HCT116 (cell line): ENCODE measurements around the gene ACVRL1. TPM values are rescaled to one million over a fixed set of nuclear protein-coding genes. Genes with fewer than 3 reads are reported as not detected.

Experiments
- ATAC-seq: fragments of 200-7000 bp; cut with Tn5 transposase; 2 replicates; pipeline ENCODE4 v1.9.1; 2020; ENCODE audit warnings: mild to moderate bottlenecking, moderate library complexity
- BruUV-seq: library from RNA; stranded (reverse); fragments of 400-500 nt; replicated peaks from 2 replicates; lab custom pipeline; 2021; lab: Mats Ljungman, UMichigan
- CTCF ChIA-PET: fragments of 300-600 bp; sonication (Branson Sonifier 250); formaldehyde crosslinking; loops from one replicate; lab custom pipeline; 2021; ENCODE audit warnings: antibody characterized with exemption; lab: Charles Lee
- POLR2A ChIA-PET: fragments of 300-600, 350-600 bp; sonication (Branson Sonifier 250); formaldehyde crosslinking; loops from one replicate; lab custom pipeline; 2021; ENCODE audit warnings: antibody characterized with exemption; lab: Charles Lee
- RAD21 ChIA-PET, 2 experiments: fragments of 300-600 bp; sonication (Branson Sonifier 250); formaldehyde crosslinking; loops; one replicate each; lab custom pipeline; 2023; ENCODE audit warnings: low total read pairs in 2 of 2; ENCODE audit not compliant: uncharacterized antibody in 2 of 2, unreplicated experiment in 2 of 2, low non-redundant PET in 1 of 2; lab: Charles Lee
- DNase-seq: peaks from one replicate; pipeline ENCODE4 v3.0.0-alpha.2; 2010; ENCODE audit warnings: low read depth, low spot score
- H2AFZ ChIP-seq: fragments of 200-600 bp; shearing (Covaris generic), sonication (generic); 2 replicates; pipeline ENCODE4 v1.6.1; 2017; ENCODE audit warnings: low read depth, mixed run types, mixed read lengths, antibody characterized with exemption, low read length; ENCODE audit not compliant: poor library complexity, severe bottlenecking
- H3K27ac ChIP-seq: 2 replicates; pipeline ENCODE4 v1.5.1; 2012; ENCODE audit warnings: low read depth, low read length
- H3K27me3 ChIP-seq: fragments of 200-600 bp; sonication (generic); 2 replicates; pipeline ENCODE4 v1.6.1; 2016; ENCODE audit warnings: mixed run types, low read length, mixed read lengths; ENCODE audit not compliant: insufficient read depth
- H3K36me3 ChIP-seq, 2 experiments: fragments of 200-500 bp in 1 of 2; fragments of 200-600 bp in 1 of 2; sonication (Bioruptor generic) in 1 of 2; sonication (generic) in 1 of 2; 2 replicates each; pipeline versions ENCODE4 v1.5.1 to v1.6.1; 2014 to 2016; ENCODE audit warnings: low read length in 2 of 2, inconsistent platforms in 1 of 2, mixed read lengths in 1 of 2, mixed run types in 1 of 2; ENCODE audit not compliant: insufficient read depth in 2 of 2, control insufficient read depth in 1 of 2
- H3K4me1 ChIP-seq, 2 experiments: fragments of 200-600 bp in 1 of 2; sonication (generic) in 1 of 2; 2 replicates each; pipeline versions ENCODE4 v1.5.1 to v1.6.1; 2012 to 2017; ENCODE audit warnings: low read length in 2 of 2, inconsistent platforms in 1 of 2, mild to moderate bottlenecking in 1 of 2, mixed read lengths in 1 of 2, mixed run types in 1 of 2, moderate library complexity in 1 of 2; ENCODE audit not compliant: insufficient read depth in 2 of 2, control insufficient read depth in 1 of 2
- H3K4me2 ChIP-seq: fragments of 200-600 bp; sonication (generic); 2 replicates; pipeline ENCODE4 v1.6.1; 2017; ENCODE audit warnings: mixed run types, low read length, mixed read lengths
- H3K4me3 ChIP-seq, 2 experiments: fragments of 200-600 bp in 1 of 2; sonication (generic) in 1 of 2; replicated peaks in 1 of 2; 2 replicates each; pipeline ENCODE4 v1.5.1; 2011 to 2016; ENCODE audit warnings: low read length in 2 of 2, control low read depth in 1 of 2, low read depth in 1 of 2, mild to moderate bottlenecking in 1 of 2, mixed read lengths in 1 of 2, mixed run types in 1 of 2
- H3K79me2 ChIP-seq: fragments of 200-600 bp; sonication (generic); 2 replicates; pipeline ENCODE4 v1.6.1; 2017; ENCODE audit warnings: mild to moderate bottlenecking, mixed run types, low read length, moderate library complexity, mixed read lengths; ENCODE audit not compliant: insufficient read depth
- H3K9ac ChIP-seq: fragments of 200-600 bp; sonication (generic); 2 replicates; pipeline ENCODE4 v1.6.1; 2016; ENCODE audit warnings: low read length, mixed read lengths
- H3K9me2 ChIP-seq: fragments of 200-600 bp; sonication (generic), shearing (Covaris generic); 2 replicates; pipeline ENCODE4 v1.6.1; 2017; ENCODE audit warnings: mixed run types, mild to moderate bottlenecking, moderate library complexity; ENCODE audit not compliant: insufficient read depth
- H3K9me3 ChIP-seq, 2 experiments: fragments of 200-500 bp in 1 of 2; fragments of 200-600 bp in 1 of 2; sonication (Bioruptor generic) in 1 of 2; sonication (generic) in 1 of 2; 2 replicates each; pipeline ENCODE4 v1.6.1; 2014 to 2017; ENCODE audit warnings: low read length in 2 of 2, mixed read lengths in 2 of 2, inconsistent platforms in 1 of 2, low read depth in 1 of 2, mild to moderate bottlenecking in 1 of 2, mixed run types in 1 of 2, moderate library complexity in 1 of 2; ENCODE audit not compliant: control insufficient read depth in 1 of 2, insufficient read depth in 1 of 2
- H4K20me1 ChIP-seq: fragments of 200-600 bp; sonication (generic), shearing (Covaris generic); 2 replicates; pipeline ENCODE4 v1.6.1; 2017; ENCODE audit warnings: mixed run types, mild to moderate bottlenecking, moderate library complexity; ENCODE audit not compliant: insufficient read depth
- CBX3 ChIP-seq: IDR thresholded peaks from 2 replicates; pipeline ENCODE4 v1.6.1; 2012; ENCODE audit warnings: low read depth
- CEBPB ChIP-seq: IDR thresholded peaks from 2 replicates; pipeline ENCODE4 v1.6.1; 2012; ENCODE audit warnings: low read depth
- EGR1 ChIP-seq: IDR thresholded peaks from 2 replicates; pipeline ENCODE4 v1.6.1; 2012; ENCODE audit warnings: low read depth
- EZH2phosphoT487 ChIP-seq: fragments of 200-600 bp; IDR thresholded peaks from 2 replicates; pipeline ENCODE4 v1.6.1; 2018; ENCODE audit warnings: antibody characterized with exemption, borderline replicate concordance
- JUND ChIP-seq: IDR thresholded peaks from 2 replicates; pipeline ENCODE4 v1.6.1; 2012
- MAX ChIP-seq: IDR thresholded peaks from 2 replicates; pipeline ENCODE4 v1.6.1; 2012
- POLR2AphosphoS5 ChIP-seq: IDR thresholded peaks from 2 replicates; pipeline ENCODE4 v1.6.1; 2011; ENCODE audit warnings: mild to moderate bottlenecking, low read depth, low read length, moderate library complexity
- SP1 ChIP-seq: IDR thresholded peaks from 2 replicates; pipeline ENCODE4 v1.6.1; 2012; ENCODE audit warnings: low read depth
- SRF ChIP-seq: IDR thresholded peaks from 2 replicates; pipeline ENCODE4 v1.6.1; 2012; ENCODE audit warnings: low read depth
- YY1 ChIP-seq: IDR thresholded peaks from 2 replicates; pipeline ENCODE4 v1.6.1; 2011; ENCODE audit warnings: low read length, low read depth, moderate library complexity, mild to moderate bottlenecking; ENCODE audit not compliant: insufficient replicate concordance; ENCODE audit errors: extremely low read depth
- ZBTB33 ChIP-seq: IDR thresholded peaks from 2 replicates; pipeline ENCODE4 v1.6.1; 2011; ENCODE audit warnings: mild to moderate bottlenecking, low read length, moderate library complexity; ENCODE audit not compliant: insufficient replicate concordance; ENCODE audit errors: extremely low read depth
- ZNF274 ChIP-seq: fragments of 200-500 bp; sonication (Bioruptor generic); IDR thresholded peaks from 2 replicates; pipeline ENCODE4 v1.6.1; 2014; ENCODE audit warnings: mild to moderate bottlenecking, low read depth, low read length, inconsistent platforms
- intact Hi-C: fragments of 100-400 bp; cut with micrococcal nuclease; formaldehyde crosslinking; loops from 2 replicates; pipeline ENCODE4 v1.10.0; 2022
- total RNA-seq: library from RNA; stranded (reverse); gene quantifications from one replicate; pipeline ENCODE4 v1.2.1, GENCODE V29; 2021; ENCODE audit not compliant: unreplicated experiment
- TF ChIP-seq, protein P1 (sequence below): IDR thresholded peaks from 2 replicates; pipeline ENCODE4 v1.6.1; 2012

Gene ACVRL1
- total RNA-seq, 1 experiment from 2014 or later = 2.5 TPM

- Histone ChIP-seq H2AFZ (no peak overlapping the region), H3K9me2 (no peaks in the 10 kb centered on the region), H3K9ac (no peak overlapping the region), H3K27ac (no peak overlapping the region), H3K36me3 (no peaks in the 10 kb centered on the region), H3K9me3 (no peaks in the 10 kb centered on the region), H3K79me2 (no peaks in the 10 kb centered on the region), H4K20me1 (no peaks in the 10 kb centered on the region), H3K4me1 (no peaks in the 10 kb centered on the region), H3K4me3 (no peak overlapping the region), H3K4me2 (no peak overlapping the region), H3K27me3 (no peaks in the 10 kb centered on the region)
- no TSS peak for BruUV-seq
- TF ChIP-seq ZNF274 (no peak), JUND (no peak), EGR1 (no peak), YY1 (no peak), ZBTB33 (no peak), CBX3 (no peak), SRF (no peak), MAX (no peak), SP1 (no peak), EZH2phosphoT487 (no peak), POLR2AphosphoS5 (no peak), CEBPB (no peak)
- TF ChIP-seq, protein P1, sequence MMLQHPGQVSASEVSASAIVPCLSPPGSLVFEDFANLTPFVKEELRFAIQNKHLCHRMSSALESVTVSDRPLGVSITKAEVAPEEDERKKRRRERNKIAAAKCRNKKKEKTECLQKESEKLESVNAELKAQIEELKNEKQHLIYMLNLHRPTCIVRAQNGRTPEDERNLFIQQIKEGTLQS = no peak
- intact Hi-C loops = no loop called here
- no peak for DNase-seq
- no peak for ATAC-seq
- ChIA-PET RAD21 (no interaction called here), CTCF (no interaction called here), POLR2A (no interaction called here)
These were observed 25.1 kb downstream of the ACVRL1 start for GRCh38 chr12:51932218-51933076.
